Colonic mucosa (tissue), 4 donors: ENCODE results near the gene GPR137. TPM values are rescaled to one million over a fixed set of nuclear protein-coding genes. Genes with fewer than 3 reads are reported as not detected.
A peak's percentile ranks its signal among the peaks of the same experiment; 100 is the strongest.

Experiments used
- DNase-seq: peaks from one replicate; pipeline ENCODE4 v3.0.0-alpha.2; 2020
- H3K27ac ChIP-seq: fragments of 200-600 bp; one replicate; pipeline ENCODE4 v1.8.0; 2021
- H3K27me3 ChIP-seq: fragments of 200-600 bp; one replicate; pipeline ENCODE4 v1.8.0; 2021
- H3K36me3 ChIP-seq: fragments of 200-600 bp; one replicate; pipeline ENCODE4 v1.8.0; 2021
- H3K4me1 ChIP-seq: fragments of 200-600 bp; one replicate; pipeline ENCODE4 v1.8.0; 2021; ENCODE audit warnings: mild to moderate bottlenecking
- H3K4me3 ChIP-seq: fragments of 200-600 bp; one replicate; pipeline ENCODE4 v1.8.0; 2021
- H3K9ac ChIP-seq, 2 donors: one replicate each; pipeline ENCODE4 v1.7.0; 2013; ENCODE audit warnings: control low read depth in 2 of 2, low read depth in 2 of 2, low read length in 2 of 2
- H3K9me3 ChIP-seq: fragments of 200-600 bp; one replicate; pipeline ENCODE4 v1.8.0; 2021
- intact Hi-C: fragments of 100-400 bp; cut with DNase I; formaldehyde crosslinking; loops from one replicate; pipeline ENCODE4 v1.14.1; 2022
- total RNA-seq, 2 donors: library from RNA; stranded (reverse); fragmentation: NEBNext Ultra II Directional in 1 of 2; extraction: Animal tissue kit (Norgen Biotek cat#: 25700) in 1 of 2; gene quantifications; one replicate each; pipeline ENCODE4 v1.2.1, GENCODE V29; 2021
- TF ChIP-seq, protein P1 (sequence below): fragments of 200-600 bp; IDR thresholded peaks from one replicate; pipeline ENCODE4 v1.8.0; 2022; ENCODE audit warnings: antibody characterized with exemption, mild to moderate bottlenecking
- donor health status: healthy.
- donor health status: DM: no; HTN: no; CAD: no.
- donor health status: DM: no; HTN: no; CAD: no.

Gene GPR137
- total RNA-seq, 2 donors from 2014 or later: 36.0 to 58.8 TPM

DNA sequence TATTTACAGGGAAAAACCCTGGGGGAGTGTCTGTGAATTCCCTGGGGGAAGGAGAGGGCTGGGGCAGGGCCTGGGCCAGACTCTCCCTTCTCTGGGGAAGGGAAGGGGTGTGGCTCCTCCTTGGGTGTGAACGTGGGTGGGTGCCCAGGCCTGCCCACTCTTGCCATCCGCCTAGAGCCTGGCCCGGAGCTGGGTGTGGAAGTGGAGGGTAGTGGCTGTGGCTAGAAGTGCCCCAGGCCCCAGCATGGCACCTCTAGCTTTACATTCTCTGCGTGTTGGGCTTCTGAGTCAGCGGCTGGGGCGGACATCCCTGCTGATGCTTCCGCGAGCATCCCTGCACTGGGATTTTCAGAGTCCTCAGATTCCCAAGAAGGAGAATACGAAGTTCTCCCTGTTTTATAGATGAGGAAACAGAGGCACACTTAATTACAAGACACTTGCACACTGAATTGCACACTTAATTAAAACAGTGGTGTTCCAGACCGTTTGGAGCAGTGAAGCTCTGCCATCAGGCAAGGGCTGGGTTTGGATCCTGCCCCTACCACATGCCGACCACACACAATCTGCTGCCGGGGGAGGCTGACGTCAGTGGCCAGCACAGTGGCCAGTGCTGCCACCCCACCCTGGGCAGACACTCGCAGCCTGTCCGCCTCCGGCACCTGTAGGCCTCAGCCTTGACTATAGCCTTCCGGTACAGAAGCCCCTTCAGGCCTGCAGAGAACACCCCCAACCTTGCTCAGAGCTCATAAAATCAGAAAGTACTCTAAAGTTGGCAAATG, 8.8 kb upstream of the GPR137 start:
- peaks cover 11% of the 10 kb centered on the region for H3K4me1 ChIP-seq
- peak; percentile 85 for DNase-seq
- H3K4me3 ChIP-seq: no peak overlapping the region
- TF ChIP-seq, protein P1, sequence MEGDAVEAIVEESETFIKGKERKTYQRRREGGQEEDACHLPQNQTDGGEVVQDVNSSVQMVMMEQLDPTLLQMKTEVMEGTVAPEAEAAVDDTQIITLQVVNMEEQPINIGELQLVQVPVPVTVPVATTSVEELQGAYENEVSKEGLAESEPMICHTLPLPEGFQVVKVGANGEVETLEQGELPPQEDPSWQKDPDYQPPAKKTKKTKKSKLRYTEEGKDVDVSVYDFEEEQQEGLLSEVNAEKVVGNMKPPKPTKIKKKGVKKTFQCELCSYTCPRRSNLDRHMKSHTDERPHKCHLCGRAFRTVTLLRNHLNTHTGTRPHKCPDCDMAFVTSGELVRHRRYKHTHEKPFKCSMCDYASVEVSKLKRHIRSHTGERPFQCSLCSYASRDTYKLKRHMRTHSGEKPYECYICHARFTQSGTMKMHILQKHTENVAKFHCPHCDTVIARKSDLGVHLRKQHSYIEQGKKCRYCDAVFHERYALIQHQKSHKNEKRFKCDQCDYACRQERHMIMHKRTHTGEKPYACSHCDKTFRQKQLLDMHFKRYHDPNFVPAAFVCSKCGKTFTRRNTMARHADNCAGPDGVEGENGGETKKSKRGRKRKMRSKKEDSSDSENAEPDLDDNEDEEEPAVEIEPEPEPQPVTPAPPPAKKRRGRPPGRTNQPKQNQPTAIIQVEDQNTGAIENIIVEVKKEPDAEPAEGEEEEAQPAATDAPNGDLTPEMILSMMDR: no peak
- H3K36me3 ChIP-seq: no peaks in the 10 kb centered on the region
- intact Hi-C loops: no loop called here
- peak overlapping the region; percentile 68 for H3K27ac ChIP-seq
- H3K27me3 ChIP-seq: no peaks in the 10 kb centered on the region
- H3K9ac ChIP-seq: peak overlapping the region; percentile 32 to 41
- no peaks in the 10 kb centered on the region for H3K9me3 ChIP-seq

- no peak overlapping the region for H3K4me3 ChIP-seq
- H3K9me3 ChIP-seq: no peaks in the 10 kb centered on the region
- no peak overlapping the region for H3K9ac ChIP-seq
- H3K4me1 ChIP-seq: peaks cover 10% of the 10 kb centered on the region
- TF ChIP-seq, protein P1: no peak
- intact Hi-C loops: no loop called here
- no peak overlapping the region for H3K27ac ChIP-seq
- DNase-seq: no peak
- H3K36me3 ChIP-seq: no peaks in the 10 kb centered on the region
- H3K27me3 ChIP-seq: no peaks in the 10 kb centered on the region
Observed at GRCh38 chr11:64278576-64279190, 7.0 kb upstream of the GPR137 start.

DNA sequence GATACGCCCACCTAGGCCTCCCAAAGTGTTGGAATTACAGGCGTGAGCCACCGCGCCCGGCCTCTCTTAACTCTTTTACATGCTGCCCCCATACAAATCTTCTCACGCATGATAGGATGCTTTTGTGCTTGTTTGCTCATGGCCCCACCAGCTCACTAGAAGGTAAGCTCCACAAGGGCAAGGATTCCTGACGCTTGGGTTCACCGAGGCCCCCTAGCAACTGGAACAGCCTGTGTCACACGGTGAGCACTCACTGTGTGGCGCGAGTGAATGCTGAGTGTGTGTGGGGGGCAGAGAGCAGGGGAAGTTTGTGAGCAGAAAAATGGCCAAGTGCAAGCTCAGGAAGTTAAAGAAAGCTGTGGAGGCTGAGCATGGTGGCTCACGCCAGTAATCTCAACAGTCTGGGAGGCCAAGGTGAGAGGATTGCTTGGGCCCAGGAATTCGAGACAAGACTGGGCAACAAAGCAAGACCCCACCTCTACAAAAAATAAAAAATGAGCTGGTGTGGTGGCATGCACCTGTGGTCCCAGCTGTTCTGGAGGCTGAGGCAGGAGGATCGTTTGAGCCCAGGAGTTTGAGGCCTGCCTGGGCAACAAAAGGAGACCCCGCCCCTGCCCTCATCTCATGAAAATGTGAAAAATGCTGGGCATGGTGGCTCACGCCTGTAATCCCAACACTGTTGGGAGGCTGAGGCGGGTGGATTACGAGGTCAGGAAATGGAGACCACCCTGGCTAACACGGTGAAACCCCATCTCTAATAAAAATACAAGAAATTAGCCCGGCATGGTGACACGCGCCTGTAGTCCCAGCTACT, 3.5 kb upstream of the GPR137 start:
- Histone ChIP-seq H3K36me3 (no peaks in the 10 kb centered on the region), H3K27ac (no peak overlapping the region), H3K9ac (peak overlapping the region in 1 of 2 donors; percentile 26), H3K4me1 (peaks cover 11% of the 10 kb centered on the region), H3K4me3 (no peak overlapping the region), H3K27me3 (no peaks in the 10 kb centered on the region), H3K9me3 (no peaks in the 10 kb centered on the region)
- TF ChIP-seq, protein P1: no peak
- intact Hi-C loops: no loop called here
- no peak for DNase-seq

DNA sequence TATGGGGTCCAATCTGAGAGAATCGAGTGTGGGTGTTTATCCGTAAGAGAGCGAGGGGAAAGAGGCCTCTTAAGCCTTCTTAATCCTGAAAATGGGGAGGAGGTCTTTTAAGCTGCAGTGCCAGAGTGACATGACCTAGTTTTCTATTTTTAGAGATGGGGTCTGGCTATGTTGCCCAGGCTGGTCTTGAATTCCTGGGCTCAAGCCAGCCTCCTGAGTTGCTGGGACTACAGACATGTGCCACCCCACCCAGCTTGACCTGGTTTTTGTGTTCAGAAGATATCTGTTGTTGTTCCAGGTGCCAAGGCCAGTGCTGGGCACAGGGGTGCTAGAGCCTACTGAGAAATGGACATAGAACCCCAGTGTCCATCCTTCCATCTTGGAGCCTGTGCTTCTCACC, 2.6 kb upstream of the GPR137 start:
- Histone ChIP-seq H3K4me1 (peaks cover 11% of the 10 kb centered on the region), H3K9ac (peak overlapping the region; percentile 17 to 73), H3K9me3 (no peaks in the 10 kb centered on the region), H3K27ac (peak overlapping the region; percentile 17), H3K36me3 (no peaks in the 10 kb centered on the region), H3K4me3 (no peak overlapping the region), H3K27me3 (no peaks in the 10 kb centered on the region)
- intact Hi-C loops: no loop called here
- TF ChIP-seq, protein P1: no peak
- no peak for DNase-seq
